HG03439 (cell line): ENCODE measurements around the gene CTTNBP2NL.
"Not testable (repeated sequence)": the region's sequence is repeated elsewhere in the genome, so short reads cannot be mapped to it uniquely, and the experiment has no call there.

ENCODE experiments used
- ATAC-seq: cut with Tn5 transposase; IDR thresholded peaks from one replicate; pipeline ENCODE4 v1.9.1; 2021; ENCODE audit warnings: mild to moderate bottlenecking, moderate library complexity; ENCODE audit not compliant: unreplicated experiment

The CTTNBP2NL gene

GRCh38 chr1:112386731-112387346 lies 9.2 kb upstream of the CTTNBP2NL start:
- no peak for ATAC-seq

DNA sequence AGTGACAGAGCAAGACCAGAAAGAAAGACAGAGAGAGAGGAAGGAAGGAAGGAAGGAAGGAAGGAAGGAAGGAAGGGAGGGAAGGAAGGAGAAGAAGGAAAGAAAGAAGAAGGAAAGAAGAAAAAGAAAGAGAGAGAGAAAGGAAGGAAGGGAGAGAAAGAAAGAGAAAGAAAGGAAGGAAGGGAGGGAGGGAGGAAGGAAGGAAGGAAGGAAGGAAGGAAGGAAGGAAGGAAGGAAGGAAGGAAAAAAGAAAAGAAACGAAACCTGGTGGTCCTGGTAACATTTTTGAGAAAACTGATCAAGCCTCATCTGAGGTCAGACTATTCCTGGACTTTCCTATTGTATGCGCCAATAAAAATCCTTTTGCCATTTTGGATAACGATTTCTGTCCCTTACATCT lies 8.2 kb upstream of the CTTNBP2NL start:
- no peak for ATAC-seq

GRCh38 chr1:112388436-112388835 lies 7.6 kb upstream of the CTTNBP2NL start:
- no peak for ATAC-seq

DNA sequence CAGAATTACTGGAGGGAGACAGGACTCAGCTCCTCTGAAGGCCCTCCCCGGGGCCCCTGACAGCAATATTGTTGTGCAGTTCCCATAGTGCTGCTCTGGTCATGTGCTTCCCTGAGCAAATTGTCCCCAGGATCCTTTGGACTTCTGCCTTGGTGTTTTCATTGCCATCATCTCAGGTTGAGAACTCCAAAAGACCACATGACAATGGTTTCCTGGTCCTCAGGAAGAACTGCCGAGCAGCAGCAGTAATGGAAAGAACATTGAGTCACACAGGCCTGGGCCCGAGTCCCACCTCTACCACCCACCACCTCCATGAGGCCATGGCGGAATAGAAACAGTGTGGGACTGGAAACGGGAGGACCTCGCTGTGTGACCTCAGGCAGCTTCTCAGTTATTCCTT lies 6.3 kb upstream of the CTTNBP2NL start:
- no peak for ATAC-seq

DNA sequence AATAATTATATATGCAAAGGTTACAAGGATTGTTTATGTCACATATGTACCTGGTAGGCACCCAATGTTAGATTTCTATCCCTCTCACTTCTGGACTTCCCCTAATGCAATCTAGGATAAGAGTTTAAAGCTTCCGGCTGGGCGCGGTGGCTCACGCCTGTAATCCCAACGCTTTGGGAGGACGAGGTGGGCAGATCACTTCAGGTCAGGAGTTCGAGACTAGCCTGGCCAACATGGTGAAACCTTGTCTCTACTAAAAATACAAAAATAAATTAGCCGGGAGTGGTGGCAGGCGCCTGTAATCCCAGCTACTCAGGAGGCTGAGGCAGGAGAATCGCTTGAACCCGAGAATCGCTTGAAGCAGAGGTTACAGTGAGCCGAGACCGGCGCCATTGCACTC lies 5.7 kb upstream of the CTTNBP2NL start:
- not testable (repeated sequence) for ATAC-seq

DNA sequence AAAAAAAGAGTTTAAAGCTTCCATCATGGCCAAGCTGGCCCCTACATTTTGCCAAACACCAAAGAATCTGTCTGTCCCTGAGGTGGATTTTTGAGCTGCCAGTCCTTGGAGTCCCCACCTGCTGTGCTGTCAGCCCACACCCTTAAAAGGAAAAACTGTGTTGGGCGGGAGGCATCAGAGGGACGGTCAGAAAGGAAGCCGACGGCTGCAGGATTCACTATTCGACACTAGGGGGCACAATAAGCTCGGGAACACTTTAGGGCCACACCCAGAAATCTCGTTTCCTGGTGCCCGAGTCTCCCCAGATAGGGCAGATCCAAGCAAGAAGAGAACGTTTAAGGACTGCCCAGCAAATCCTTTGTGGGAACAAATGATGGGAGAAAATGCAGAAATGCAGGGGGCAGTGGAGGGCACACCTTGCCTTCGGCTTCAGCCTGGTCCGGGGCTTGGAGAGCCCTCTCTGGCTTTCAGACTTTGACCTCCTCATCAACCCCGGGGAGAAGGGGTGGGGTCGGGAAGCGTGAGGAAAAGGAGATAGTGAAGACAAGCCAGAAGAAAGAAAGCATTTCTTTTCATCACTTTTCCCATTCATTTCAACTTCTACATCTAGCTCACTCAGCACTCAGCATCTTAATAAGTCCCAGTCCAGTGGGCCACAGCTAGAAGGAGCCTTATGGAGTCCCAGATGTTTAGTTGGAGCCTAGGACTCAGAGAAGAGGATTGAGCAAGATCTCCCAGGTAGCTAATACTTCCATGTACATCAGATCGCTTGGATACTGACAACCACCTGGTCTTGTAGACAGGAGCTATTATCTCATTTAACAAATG lies 5.0 kb upstream of the CTTNBP2NL start:
- peak; percentile 63 for ATAC-seq

DNA sequence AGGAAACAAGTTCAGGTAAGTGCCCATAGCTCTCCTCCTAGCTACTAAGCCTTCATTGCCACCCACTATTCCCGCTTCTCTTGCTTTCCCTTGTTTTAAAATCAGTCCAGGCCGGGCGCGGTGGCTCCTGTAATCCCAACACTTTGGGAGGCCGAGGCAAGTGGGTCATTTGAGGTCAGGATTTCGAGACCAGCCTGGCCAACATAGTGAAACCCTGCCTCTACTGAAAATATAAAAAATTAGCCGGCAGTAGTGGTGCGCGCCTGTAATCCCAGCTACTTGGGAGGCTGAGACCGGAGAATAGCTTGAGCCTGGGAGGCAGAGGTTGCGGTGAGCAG lies 4.4 kb upstream of the CTTNBP2NL start:
- ATAC-seq, result no peak

- no peak for ATAC-seq
Measured at GRCh38 chr1:112393631-112393974, 2.4 kb upstream of the CTTNBP2NL start.

DNA sequence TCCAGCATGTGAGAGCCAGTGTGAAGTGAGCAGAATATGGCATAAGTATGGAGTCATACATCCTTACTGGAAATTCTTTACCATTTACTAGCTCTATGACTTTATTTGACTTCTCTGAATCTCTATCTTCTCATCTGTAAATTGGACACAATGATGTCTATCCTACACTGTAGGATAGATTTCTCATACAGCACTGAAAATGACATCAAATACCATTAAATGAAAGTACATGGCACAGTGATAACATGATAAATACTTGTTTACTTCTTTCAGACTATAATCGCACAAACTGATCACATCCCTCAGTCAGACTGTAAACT lies 1.3 kb upstream of the CTTNBP2NL start:
- no peak for ATAC-seq

- no peak for ATAC-seq
Measured at GRCh38 chr1:112395256-112395820, 676 bp upstream of the CTTNBP2NL start.

- no peak for ATAC-seq
Measured at GRCh38 chr1:112396653-112397471, 848 bp downstream of the CTTNBP2NL start.

DNA sequence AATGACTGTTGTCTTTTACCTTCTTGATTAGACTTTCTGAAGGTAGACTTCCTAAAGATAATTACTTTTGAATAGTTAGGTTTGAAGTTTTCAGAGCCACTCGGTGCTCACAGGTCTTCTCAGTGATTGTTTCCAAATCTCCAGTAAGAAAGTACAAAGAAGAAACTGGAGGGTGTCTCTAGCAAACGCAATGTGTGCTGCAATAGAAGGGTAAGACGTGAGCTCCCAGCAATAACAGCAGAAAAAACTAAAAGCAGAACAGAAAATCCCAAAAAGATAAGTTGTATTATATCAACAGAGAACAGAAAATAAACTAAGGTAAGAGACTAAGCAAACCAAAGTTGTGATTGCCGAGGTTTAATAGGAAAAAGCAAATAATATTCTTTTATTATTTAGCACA lies 1.8 kb downstream of the CTTNBP2NL start:
- ATAC-seq, result no peak

DNA sequence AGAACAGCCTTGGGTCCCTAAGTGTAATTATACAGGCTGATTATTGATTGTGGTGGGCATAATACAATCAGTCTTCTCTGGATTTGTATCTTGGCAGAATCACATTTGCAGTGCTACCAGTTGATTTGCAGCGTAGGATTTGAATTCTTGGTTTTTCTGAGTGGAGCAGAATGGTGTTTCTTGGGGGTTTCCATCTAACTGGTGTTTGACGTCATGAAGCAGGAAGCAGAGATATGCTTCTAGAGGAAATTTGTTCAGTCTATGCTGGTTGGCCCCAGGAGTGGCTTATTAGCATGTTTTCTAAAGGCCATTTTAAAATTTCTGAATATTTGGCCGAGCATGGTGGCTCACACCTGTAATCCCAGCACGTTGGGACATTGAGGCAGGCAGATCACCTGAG lies 3.4 kb downstream of the CTTNBP2NL start:
- no peak for ATAC-seq

GRCh38 chr1:112400706-112401105 lies 4.7 kb downstream of the CTTNBP2NL start:
- ATAC-seq, result not testable (repeated sequence)

DNA sequence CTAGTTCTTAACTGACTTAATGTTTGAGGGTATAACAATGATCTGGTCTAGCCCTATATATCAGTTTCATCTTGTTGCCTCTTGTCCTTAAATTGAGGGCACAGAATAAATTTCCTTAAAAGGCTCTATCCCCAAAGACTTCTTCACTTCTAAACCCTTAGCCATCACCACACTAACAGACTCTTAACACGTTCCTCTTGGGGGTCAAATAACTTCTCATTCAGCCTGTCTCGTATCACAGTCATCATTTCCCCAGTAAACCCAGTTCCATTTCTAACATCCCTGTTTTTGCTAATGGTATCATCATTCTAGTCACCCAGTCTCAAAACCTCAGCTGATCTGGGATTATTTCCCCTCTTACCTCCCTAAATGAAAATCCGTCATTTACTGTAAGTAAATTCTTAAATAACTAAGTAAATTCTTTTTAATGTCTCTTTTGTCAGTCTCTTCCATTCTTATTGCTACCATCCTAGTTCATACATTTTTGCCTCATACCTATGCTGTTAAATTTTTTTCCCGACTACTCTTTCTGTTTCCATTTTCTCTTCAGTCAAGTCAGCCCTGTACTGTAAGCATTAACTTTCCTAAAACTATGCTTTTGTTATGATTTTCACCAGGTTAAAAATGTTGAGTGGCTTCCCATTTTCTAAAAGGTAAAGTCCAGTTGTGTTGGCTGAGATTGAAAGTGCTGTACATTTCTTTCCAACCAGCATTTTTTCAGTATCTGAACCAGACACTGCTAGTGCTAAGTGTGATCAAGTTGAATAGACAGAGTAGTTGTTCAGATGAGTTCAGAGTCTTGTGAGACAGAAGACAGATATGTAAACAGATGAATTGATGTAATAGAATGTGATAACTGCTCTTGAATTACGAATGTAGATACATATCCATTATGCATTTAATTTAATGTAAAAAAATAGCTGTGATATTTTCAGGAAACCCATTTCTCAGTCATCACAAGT lies 6.9 kb downstream of the CTTNBP2NL start:
- ATAC-seq, result peak; percentile 60

DNA sequence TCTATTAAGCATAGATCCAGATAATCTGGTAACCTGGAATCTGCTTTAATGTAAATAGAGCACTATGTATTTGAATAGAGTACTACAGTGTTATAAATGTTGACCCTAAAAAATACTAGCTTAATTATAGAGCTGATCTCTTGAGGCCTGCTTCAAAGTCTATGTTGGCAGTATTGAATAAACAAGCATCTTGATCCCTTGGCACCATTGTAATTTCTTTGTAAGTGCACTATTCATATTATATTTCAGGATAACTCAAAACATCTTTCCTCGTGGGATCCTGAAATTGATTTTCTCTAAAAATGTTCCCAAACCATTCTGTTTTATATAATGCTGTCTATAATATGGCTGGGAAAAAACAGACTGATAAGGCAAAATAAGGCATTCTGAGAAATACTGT lies 10.8 kb downstream of the CTTNBP2NL start:
- no peak for ATAC-seq

GRCh38 chr1:112409414-112409813 lies 13.4 kb downstream of the CTTNBP2NL start:
- ATAC-seq, result no peak

DNA sequence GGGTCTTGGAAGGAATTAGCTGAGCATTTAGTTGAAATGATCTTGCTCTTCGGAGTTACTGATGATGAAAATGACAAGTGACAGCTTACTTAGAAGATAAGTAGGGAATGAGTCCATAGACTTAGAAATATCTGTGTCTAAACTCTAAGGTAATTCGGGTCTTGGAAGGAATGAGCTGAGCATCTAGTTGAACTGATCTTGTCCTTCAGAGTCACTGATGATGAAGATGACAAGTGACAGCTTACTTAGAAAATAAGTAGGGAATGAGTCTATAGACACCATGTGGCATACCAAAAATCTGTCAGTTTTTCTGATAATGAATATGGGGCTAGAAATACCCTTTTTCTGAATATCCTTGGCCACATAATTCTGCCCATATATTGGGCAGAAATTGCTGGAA lies 14.7 kb downstream of the CTTNBP2NL start:
- ATAC-seq, result no peak

- ATAC-seq, result no peak
Measured at GRCh38 chr1:112417271-112417670, 21.3 kb downstream of the CTTNBP2NL start.

- no peak for ATAC-seq
Measured at GRCh38 chr1:112418099-112418892, 22.3 kb downstream of the CTTNBP2NL start.
